Muscle of back (tissue), 11 donors: ENCODE measurements around the gene USP24. TPM values are rescaled to one million over a fixed set of nuclear protein-coding genes. Genes with fewer than 3 reads are reported as not detected.
"Not testable (repeated sequence)": the region's sequence is repeated elsewhere in the genome, so short reads cannot be mapped to it uniquely, and the experiment has no call there.

Experiments used
- DNase-seq, 3 donors: peaks; one replicate each; pipeline versions ENCODE4 v3.0.0 to v3.0.0-alpha.2; 2013
- polyA plus RNA-seq, 10 donors: library from polyadenylated mRNA; unstranded; fragments of 120-200 nt; gene quantifications; one replicate each; pipeline ENCODE4 v1.2.1, GENCODE V29; 2013; ENCODE audit not compliant: insufficient read length in 10 of 10

The USP24 gene
- polyA plus RNA-seq, 10 donors: 26.6 to 52.5 (median 37.2) TPM

DNA sequence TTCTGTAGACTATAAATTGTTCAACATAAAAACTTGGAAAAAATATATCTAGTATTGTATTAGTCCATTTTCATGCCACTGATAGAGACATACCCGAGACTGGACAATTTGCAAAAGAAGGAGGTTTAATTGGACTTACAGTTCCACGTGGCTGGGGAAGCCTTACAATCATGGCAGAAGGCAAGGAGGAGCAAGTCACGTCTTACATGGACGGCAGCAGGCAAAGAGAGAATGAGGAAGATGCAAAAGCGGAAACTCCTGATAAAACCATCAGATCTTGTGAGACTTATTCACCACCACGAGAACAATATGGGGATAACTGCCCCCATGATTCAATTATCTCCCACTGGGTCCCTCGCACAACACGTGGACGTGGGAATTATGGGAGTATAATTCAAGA, 15.4 kb downstream of the USP24 start:
- not testable (repeated sequence) for DNase-seq

DNA sequence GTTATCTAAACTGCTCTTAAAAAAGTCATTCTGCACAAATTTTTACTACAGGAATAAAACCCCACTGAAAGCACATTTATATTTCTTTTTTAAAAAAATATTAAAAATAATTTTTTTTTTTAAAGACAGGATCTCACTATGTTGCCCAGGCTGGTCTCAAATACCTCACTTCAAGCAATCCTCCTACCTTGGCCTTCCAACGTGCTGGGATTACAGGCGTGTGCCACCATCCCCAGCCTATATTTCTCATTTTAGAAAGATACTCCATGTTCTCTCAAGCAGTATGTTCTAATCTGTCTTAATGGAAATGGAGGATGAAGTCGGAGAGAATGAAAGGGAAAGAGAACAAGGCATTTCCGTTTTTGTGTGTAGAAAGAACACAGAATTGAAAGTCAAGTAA, 17.1 kb downstream of the USP24 start:
- no peak for DNase-seq

DNA sequence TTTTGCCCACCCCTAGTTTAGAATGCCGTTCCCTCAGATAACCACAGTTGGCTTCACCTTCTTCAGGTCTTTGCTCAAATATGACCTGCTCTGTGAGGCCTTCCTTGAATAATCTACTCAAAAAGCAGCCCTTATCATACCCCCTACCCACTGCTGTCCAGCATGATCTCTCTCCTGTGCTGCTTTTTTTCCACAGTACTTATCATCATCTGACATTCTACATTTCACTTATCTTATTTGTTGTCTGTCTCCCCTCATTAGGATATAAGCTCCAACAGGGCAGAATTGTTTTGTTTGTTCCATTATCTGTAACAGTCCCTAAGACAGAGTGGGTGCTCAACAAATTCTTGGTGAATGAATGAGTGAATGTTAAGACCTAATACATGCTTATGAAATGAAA, 18.1 kb downstream of the USP24 start:
- no peak for DNase-seq

DNA sequence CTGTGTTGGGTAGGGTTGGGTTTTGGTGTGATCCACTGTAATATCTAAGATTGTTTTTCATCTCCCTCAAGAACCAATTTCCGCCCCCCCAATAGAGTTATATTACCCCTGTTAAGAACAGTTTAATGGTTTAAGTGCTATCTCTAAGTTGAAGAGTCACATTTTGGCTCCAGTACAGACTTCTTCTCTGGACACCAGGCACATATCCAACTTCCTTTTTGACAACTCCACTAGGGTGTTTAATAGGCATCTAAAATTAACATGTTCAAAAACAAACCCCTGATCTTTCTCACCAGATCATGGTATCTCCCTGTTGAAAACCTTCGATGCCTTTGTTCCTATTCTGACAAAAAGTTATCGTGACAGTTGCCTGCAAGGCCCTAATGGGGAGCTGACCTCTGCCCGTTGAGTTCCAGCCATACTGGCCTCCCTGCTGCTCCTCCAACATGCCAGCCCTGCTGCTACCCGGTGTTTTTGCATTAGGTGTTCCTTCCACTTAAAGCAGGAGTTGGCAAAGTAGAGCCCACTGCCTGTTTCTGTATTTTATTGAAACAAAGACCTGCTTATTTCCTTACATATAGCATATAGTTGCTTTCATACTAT, 18.6 kb downstream of the USP24 start:
- DNase-seq: no peak

DNA sequence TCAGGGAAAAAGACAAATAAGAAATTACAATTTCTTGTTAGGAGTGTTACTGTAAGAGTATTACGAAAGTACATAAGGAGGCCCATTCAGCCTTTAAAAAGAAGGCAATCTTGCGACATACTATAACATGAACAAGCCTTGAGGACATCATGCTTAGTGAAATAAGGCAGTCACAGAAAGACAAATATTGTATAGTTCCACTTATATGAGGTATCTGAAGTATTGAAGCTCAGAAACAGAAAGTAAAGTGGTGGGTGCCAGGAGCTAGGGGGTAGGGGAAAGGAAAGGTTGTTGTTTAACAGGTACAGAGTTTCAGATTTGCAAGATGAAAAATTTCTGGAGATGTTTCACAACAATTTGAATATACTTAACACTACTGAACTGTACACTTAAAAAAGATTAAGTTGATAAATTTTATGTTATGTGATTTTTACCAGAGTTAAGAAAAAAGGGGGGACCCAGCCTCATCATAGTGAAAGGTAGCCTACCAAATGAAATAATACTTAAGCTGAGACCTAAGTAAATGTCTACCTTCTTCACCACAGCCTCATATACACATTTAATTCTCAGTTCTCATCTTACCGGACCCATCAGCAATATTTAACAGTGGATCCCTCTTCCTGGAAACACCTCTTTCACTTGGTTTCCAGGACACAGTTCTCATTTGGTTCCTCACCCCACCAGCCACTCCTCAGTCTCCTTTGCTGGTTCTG, 19.5 kb downstream of the USP24 start:
- no peak for DNase-seq

DNA sequence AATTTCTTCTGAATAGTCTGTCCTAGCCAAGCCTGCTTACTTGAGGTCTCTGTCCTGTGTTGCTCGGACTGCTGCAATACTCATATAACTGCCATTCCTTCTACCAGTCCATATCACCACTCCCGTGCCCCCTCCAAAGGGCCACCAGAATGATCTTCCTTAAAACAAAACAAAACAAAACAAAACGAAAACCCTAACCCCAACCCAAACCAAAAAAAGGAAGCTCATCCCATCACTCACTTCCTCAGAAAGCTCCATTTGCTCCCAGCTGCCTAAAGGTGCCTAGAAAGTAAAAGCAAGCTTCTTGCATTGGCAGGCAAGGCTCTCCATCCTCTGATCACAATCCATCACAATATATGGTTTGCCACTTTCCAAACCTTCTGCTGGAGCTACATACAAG, 20.3 kb downstream of the USP24 start:
- DNase-seq: no peak

DNA sequence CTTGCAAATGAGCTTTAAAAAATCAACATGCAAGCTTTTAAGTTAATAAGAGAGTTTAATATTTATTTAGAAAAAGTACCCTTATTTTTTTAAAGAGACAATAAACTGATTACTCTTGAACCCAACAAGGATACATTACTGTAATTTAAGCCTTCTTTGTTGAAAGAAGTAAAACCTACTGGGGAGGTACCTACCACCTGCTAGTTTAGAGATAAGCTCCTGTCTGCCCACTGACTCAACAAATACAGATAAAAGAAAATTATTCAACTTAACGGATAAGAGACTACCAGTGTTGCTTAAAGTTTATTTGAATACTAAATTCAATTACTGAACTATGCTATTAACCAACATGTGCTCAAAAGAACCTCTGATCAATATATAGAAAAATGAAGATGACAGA, 23.1 kb downstream of the USP24 start:
- no peak for DNase-seq

DNA sequence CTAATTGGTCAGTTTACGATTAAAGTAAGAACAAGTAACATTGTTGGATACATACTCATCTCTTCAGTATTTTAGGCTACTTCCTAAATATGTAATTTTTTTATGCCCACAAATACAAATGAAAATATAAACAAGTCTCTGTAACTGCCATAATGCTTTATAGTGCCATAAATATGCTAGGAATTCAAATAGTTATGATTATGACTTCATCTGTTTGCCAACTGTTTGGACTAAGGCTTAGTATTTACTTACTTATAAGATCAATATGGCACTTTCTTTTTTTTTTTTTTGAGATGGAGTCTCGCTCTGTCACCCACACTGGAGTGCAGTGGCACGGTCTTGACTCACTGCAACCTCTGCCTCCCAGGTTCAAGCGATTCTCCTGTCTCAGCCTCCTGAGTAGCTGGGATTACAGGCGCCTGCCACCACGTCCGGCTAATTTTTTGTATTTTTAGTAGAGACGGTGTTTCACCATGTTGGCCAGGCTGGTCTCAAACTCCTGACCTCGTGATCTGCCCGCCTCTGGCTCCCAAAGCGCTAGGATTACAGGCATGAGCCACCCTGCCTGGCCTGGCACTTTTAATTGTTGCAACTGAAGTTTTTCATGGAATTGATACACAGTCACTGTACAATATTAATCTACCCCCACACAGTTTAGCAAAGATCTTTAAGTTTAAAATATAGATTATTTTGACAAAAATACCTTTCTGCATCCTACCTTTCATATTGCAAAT, 23.8 kb downstream of the USP24 start:
- DNase-seq: not testable (repeated sequence)

DNA sequence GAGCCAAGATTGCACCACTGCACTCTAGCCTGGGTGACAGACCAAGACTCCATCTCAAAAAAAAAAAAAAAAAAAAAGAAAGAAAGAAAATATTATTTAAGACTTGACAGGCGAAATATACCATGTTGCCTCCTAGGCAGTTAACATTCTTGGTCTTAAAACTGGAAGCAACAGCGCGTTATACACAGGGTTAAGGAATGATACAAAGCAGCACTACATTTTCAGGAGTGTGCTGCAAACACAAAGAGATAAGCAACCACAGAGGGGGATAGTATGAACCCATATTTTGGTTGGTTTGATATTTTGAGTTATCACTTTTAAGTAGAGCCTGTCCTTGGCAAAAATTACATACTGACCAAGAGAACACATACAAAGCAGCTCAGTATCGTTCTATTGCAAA, 25.1 kb downstream of the USP24 start:
- DNase-seq: no peak

DNA sequence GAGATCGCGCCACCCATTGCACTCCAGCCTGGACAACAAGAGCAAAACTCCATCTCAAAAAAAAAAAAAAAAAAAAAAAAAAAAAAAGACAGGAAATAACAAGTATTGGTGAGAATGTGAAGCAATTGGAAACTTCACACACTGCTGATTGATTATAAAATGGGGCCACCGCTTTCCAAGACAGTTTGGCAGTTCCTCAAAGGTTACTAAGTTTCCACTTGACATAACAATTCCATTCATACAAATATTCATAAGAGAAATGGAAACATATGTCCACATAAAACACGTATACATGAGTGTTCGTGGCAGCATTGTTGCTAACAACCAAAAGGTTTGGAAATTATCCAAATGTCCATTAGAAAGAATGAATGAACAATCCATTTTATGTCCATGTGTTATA, 26.3 kb downstream of the USP24 start:
- DNase-seq: peak in 1 of 3 donors; percentile 12

DNA sequence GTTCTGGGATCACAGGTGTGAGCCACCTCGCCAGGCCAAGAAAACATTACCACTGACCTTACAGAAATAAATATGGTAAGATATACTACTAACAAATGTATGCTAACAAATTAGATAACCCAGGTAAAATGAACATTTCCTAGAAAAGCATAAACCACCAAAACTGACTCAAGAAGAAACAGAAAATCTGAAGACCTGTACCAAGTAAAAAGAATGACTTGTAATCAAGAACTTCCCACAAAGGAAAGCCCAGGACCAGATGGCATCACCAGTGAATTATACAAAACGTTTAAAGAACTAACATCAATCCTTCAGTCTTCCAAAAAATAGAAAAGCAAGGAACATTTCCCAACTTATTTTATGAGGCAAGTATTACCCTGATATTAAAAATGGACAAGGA, 29.3 kb downstream of the USP24 start:
- no peak for DNase-seq

DNA sequence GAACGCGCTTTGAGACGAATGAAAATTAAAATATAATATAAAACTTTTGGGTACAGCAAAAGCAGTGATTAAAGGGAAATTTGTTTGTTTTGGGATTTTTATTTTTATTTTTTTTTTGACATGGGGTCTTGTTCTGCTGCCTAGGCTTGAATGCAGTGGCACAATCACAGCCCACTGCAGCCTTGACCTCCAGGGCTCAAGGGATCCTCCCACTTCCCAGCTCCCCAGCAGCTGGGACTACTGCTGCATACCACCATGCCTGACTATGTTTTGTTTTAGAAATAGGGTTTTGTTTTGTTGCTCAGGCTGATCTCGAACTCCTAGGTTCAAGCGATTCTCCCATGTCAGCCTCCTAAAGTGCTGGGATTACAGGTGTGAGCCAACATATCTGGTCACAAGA, 30.3 kb downstream of the USP24 start:
- no peak for DNase-seq

DNA sequence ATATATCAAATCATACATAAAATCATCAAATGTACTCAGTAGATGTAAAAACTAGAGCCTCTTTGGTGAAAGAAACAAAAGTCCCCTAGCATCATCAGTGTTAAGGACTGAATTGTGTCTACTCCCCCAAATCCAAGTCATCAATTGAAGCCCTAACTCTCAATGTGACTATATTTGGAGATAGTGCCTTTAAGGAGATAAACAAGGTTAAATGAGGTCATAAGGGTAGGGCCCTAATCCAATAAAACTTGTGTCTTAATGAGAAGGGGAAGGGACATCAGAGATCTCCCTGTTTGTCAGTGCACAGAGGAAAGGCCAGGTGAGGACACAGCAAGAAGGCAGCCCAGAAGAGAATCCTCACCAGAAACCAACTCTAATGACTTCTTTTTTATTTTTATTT, 33.5 kb downstream of the USP24 start:
- DNase-seq: no peak

DNA sequence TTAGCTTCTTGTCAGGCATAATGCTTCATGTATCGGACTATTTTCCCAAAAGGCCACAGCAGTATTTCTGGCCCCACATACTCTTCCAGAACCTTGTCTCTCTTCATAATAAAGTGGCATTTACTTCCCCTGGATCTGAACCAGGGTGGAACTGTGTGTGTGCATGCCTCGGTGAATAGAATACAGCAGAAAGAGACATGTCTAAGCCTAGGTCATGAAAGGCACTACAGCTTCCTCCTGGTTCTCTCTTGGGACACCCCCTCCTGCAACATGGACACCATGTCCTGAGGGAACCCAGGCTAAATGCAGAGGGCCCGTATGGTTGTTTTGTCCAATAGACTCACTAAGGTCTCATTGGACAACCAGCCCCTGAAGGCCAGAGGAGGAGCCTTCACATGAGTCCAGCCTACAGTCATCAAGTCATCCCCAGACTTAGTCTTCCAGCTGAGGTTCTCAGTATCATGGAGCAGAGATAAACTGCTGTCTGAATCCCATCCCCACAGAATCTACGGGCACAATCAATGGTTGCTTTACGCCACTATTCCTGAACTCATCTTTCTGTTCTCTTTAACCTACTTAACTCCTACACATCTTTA, 35.0 kb downstream of the USP24 start:
- no peak for DNase-seq

DNA sequence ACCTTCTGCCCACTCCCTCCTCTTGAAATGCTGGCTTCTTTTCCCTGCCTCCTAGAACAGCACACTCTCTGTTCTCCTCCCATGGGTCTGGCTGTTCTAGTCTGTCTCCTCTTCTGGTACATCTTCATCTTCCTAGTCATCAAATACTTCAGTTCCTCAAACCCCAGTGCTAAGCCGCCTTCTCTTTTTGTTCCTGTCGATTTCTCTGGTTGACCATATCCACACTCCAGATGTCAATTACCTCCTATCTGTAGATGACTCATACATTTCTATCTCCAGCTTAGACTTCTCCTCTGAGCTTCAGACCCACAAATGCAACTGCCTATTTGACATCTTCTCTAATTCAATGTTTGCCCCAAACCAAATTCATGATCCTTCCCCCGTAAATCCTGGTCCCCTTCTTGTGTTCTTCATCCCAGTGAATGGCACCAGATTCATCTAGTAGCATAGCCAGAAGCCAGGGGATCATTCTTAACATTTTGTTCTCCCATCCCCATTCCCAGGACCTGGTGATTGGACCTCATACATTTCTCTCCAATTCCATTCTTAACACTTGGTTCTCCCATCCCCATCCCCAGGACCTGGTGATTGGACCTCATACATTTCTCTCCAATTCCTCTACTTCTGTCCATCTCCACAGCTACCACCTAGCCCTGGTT, 35.9 kb downstream of the USP24 start:
- DNase-seq: no peak

DNA sequence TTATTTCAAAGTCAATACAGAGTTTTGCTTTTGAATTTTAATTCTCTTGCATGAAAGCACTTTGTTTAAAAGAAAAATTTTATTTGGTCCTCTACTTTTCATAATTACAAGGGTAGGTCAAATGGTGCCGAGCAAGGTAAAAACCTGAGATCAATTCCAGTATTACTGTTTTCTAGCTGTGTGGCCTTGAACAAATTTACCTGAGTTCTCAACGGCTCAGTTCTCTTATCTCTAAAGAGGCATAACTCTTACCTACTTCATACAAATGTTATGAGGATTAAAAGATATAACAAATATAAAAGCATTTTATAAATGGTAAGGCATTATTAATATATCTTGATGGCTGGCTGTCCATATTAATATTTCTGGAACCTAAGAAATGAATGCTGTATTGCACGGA, 42.5 kb downstream of the USP24 start:
- DNase-seq: no peak

DNA sequence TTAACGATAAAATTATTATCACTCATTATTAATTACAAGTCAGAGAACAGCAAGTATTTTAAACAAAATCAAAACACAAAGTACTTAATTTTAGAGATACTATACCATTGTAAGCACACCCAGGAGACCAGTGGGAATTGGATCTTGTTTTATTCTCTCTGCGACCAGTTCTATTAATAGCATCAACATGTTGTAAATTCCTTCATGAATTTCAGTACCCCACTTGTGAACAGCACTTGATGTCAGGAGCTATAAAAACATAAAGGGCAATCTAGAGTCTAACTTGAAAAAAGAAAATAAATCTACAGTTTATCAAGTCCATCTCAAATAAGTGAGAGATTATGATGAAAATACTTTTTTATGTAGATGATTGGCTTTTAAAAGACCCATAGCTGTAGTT, 42.9 kb downstream of the USP24 start:
- peak in 1 of 3 donors; percentile 7 for DNase-seq

DNA sequence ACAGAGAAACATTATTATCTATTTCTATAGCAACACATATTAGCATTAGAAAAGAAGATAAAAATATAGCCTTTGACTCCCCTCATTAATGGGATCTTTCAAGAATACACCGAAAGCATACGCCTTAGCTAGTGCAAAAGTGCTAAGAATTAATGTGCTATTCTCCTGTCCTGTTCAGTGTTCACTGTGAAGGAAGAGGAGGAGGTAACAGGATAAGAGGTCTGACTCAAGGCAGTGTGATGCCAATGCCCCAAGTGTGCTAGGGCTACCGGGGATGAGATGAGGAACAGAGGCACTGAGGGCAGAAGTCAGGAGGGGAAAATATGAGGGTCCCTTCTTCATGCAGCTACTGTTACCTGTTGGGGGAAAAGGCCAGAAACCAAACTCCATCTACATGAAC, 43.5 kb downstream of the USP24 start:
- no peak for DNase-seq

DNA sequence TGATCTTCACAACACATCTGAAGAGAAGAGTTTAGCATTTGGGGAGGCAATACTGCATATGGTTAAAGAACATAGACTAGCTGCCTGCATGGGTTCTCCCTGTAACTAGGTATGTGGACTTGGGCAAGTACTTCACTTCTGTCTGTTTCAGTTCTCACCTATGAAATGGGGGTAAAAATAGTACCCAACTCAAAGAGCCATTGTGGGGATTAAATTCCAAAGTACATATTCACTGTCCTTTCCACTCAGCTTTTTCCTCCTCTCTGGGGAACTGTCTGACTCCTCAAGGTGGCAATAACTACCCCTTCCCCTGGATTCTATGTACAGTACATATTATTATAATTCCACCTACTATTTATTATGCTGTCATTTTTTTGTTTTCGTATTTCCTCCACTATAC, 44.7 kb downstream of the USP24 start:
- DNase-seq: no peak

DNA sequence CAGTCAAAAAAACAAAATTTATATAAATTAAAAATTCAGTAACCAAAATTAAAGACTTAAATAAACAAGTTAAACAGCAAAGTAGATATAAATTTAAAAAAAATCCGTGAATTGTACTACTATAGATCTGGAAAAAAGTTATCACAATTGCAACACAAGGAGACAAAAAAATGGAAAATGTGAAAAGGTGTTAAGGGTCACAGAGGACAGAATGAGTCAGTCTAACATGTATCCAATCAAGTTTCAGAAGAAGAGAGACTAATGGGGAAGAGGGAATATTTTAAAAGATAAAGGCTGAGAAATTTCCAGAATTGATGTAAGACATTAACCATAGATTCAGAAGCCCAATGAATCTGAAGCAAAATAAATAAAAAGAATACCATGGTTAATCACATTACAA, 46.0 kb downstream of the USP24 start:
- no peak for DNase-seq

DNA sequence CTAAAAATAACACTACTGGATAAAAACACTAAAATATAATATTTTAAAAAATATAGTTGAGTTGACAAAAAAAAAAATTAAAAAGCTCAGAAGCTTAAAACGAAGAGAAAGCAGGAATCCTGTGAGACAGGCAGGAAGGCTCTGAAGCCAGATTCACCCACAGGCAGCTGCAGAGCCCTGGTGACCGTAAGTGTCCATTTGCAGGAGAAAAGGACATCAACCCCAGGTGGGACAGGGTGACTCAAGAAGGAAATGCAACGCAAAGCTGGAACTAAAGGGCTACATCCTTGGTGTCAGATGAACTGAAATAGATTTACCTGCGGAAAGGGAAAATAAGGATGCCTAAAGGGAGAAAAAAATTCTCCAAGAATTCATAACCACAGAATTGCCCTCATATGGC, 46.8 kb downstream of the USP24 start:
- no peak for DNase-seq

DNA sequence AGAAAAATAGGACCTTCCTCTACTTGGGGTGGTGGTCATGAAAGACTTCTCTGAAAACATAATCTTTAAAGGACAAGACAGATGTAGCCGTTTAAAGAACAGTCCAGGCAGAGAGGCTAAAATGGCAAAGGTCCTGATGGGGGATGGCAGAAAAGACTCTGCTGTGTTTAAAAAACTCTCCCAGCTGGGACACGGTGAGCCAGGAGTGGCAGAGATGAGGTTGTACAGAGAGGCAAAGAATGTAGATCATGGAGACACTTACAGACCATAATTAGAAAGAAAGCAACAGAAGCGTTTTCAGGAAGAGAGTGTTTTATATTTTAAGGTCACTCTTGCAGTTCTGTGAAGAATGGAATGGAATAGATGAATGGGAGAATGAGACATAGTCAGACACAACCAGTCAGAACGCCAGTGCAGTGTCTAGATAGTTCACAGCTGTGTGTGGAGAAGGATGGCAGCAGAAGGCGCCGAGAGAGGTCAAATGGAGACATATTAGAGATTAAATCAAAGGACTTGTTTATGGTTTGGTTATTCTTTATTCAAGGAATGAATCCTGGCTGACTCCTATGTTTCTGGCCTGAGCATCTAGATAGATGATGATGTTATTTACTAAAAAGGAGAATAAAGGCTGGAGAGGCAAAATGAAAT, 47.8 kb downstream of the USP24 start:
- no peak for DNase-seq
